OCI-LY7 (cell line): ENCODE results near the gene TLE1.

ENCODE experiments used
- CTCF ChIP-seq: fragments of 200-600 bp; sonication (generic); conservative IDR thresholded peaks from 2 replicates; pipeline ENCODE4 v1.5.1; 2014; ENCODE audit warnings: mild to moderate bottlenecking, antibody characterized with exemption, low read length, moderate library complexity, mixed read lengths
- EZH2phosphoT487 ChIP-seq: fragments of 200-600 bp; sonication (generic); IDR thresholded peaks from 2 replicates; pipeline ENCODE4 v1.6.1; 2018; ENCODE audit warnings: low read depth, borderline replicate concordance, mild to moderate bottlenecking, mixed run types, antibody characterized with exemption, low read length, moderate library complexity, mixed read lengths

GRCh38 chr9:81649475-81650240 is 39.7 kb downstream of the TLE1 start:
- TF ChIP-seq CTCF (no peak), EZH2phosphoT487 (no peak)
